SU-DHL-6 (cell line): ENCODE results near the gene TBC1D9B.

Experiments used
- EZH2phosphoT487 ChIP-seq: fragments of 200-600 bp; sonication (generic), shearing (Covaris generic); conservative IDR thresholded peaks from 2 replicates; pipeline ENCODE4 v1.6.1; 2018; ENCODE audit warnings: mild to moderate bottlenecking, antibody characterized with exemption, low read length, moderate library complexity, mixed read lengths
- TF ChIP-seq, protein P1 (sequence below): fragments of 200-600 bp; sonication (generic); IDR thresholded peaks from one replicate; pipeline ENCODE4 v1.5.1; 2017; ENCODE audit warnings: antibody characterized with exemption, mild to moderate bottlenecking, low read length, moderate library complexity; ENCODE audit not compliant: insufficient read depth, poor library complexity, severe bottlenecking

- TF ChIP-seq, protein P1, sequence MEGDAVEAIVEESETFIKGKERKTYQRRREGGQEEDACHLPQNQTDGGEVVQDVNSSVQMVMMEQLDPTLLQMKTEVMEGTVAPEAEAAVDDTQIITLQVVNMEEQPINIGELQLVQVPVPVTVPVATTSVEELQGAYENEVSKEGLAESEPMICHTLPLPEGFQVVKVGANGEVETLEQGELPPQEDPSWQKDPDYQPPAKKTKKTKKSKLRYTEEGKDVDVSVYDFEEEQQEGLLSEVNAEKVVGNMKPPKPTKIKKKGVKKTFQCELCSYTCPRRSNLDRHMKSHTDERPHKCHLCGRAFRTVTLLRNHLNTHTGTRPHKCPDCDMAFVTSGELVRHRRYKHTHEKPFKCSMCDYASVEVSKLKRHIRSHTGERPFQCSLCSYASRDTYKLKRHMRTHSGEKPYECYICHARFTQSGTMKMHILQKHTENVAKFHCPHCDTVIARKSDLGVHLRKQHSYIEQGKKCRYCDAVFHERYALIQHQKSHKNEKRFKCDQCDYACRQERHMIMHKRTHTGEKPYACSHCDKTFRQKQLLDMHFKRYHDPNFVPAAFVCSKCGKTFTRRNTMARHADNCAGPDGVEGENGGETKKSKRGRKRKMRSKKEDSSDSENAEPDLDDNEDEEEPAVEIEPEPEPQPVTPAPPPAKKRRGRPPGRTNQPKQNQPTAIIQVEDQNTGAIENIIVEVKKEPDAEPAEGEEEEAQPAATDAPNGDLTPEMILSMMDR = no peak
- no peak for TF ChIP-seq EZH2phosphoT487
Measured at GRCh38 chr5:179834120-179834519, 73.6 kb downstream of the TBC1D9B start.
